Measurements from ENCODE around the gene TBL1X.

DNA sequence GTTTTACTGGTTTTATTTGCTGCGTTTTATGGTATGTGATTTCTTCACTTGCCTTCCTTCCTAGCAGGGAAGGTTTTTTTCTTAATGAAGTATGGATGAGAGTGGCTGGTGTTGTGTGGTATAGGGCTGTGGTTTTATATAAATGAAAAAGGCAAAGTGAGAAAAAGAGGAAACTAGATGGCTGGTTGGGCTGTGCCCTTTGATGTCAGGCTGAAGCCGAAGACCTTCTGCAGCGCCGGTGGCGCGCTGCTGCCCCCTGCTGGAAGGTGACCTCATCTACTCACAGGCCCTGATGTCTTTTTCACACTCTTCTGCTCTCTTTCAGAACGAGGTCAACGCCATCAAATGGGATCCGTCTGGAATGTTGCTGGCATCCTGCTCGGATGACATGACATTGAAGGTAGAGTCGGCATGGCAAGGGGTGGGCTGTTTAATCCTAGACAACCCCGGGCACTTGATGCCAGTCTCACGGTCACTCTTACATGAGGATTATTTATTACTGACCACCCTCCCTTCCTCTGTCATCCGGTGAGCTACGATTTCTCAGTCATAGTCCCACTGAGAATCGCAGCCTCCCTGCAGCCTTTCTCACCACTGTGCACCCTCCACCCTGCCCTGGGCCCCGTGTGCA is 244.2 kb downstream of the TBL1X start:
- TF ChIP-seq POLR2AphosphoS5 (IDR thresholded peaks at IDR 0.05; ENCODE audit: low read depth, low read length) (no peak), REST (IDR thresholded peaks at IDR 0.05; ENCODE audit: insufficient read depth in 1 of 2, low read depth in 2 of 2, low read length in 2 of 2) (no peak)
